ENCODE measurements around the gene KCNIP1.
A peak's percentile ranks its signal among the peaks of the same experiment; 100 is the strongest.

KCNIP1 gene

DNA sequence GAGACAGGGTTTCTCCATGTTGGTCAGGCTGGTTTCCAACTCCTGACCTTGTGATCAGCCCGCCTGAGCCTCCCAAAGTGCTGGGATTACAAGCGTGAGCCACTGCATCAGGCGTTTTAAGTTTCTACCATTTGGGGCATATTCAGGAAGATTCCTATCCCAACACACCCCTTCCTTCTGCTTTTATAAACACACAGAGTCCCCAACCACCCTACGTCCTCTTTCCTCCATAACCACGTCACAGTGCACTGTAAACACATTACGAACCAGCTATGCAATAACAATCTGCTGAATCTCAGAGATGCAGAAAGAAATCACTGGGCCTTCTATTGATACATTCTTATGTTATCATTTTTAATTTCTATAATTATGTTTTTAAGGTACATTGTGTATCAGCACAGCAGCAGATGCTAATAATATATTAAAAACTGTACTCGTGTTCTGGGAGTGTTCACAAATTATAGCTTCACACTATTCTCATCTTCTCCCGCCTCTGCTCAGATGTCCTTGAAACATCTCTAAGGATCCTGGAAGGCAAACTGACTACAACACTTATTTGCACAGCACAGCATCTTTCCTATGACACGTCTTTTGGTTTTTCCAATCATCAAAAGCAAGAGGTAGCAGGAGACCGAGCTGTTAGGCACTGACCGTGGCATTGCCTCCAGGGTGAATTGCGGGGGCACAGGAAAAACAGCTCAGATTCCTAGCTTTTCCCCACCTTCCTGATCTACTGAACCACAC, 60.2 kb downstream of the KCNIP1 start:
- Mint-ChIP-seq H3K27me3 (peaks cover 34 to 40% of the 10 kb centered on the region in 2 donors), H3K9me3 (no peaks in the 10 kb centered on the region), H3K27ac (no peak overlapping the region), H3K4me1 (no peaks in the 10 kb centered on the region), H3K36me3 (no peaks in the 10 kb centered on the region), H3K4me3 (no peak overlapping the region)
- DNase-seq (no peak), ATAC-seq (replicated peaks) (no peak)

DNA sequence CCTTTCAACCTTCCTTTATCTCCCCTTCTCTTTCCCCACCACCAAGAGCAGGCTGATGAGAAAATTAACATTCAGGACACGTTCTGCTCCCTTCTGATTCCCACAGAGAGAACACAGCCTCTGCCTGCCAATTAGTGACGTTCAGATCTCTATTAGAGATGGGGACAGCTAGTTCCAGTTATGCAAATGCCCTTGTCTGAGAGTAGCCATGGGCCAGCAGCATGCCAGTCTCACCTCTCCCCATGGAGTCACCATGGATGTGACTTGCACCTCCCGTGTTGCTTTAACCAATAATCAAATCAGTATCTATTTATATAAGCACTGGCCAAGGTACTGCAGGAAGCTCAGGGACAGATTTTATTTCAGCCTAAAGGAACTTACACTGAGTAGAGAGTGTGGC, 61.3 kb downstream of the KCNIP1 start:
- no peak for DNase-seq
- H3K9me3 Mint-ChIP-seq, result no peaks in the 10 kb centered on the region
- no peak overlapping the region for H3K27ac Mint-ChIP-seq

DNA sequence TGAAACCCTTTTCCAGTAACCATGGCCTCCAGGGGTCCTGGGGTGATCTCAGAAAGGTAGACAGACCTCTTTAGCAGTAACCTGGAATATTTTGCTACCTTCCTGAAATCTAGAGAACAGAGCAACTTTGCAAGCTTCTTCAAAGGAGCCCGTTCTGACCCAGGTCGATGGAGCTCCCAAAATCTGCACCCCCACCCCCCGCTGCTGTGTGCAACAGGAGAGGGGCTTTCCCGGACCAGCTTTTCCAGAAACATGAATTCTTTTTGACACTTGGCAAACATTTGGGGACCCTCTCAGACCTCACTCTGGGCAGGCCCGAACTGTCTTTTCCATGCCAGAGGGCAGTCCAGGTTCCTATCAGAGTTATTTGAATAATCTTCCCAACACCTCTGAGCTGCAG, 65.3 kb downstream of the KCNIP1 start:
- no peak for DNase-seq
- no peak overlapping the region for H3K27ac Mint-ChIP-seq
- H3K4me3 Mint-ChIP-seq, result no peak overlapping the region
- H3K36me3 Mint-ChIP-seq, result no peaks in the 10 kb centered on the region
- peaks cover 32 to 55% of the 10 kb centered on the region in 2 donors for H3K27me3 Mint-ChIP-seq
- peaks cover 6 to 9% of the 10 kb centered on the region in 2 donors for H3K4me1 Mint-ChIP-seq
- ATAC-seq (replicated peaks), result no peak
- no peaks in the 10 kb centered on the region for H3K9me3 Mint-ChIP-seq

More for the DNA sequence above, 61.3 kb downstream of the KCNIP1 start:
- Mint-ChIP-seq H3K4me1 (no peaks in the 10 kb centered on the region), H3K4me3 (no peak overlapping the region), H3K36me3 (no peaks in the 10 kb centered on the region), H3K27me3 (peaks cover 28 to 50% of the 10 kb centered on the region in 2 donors)
- no peak for ATAC-seq (replicated peaks)

DNA sequence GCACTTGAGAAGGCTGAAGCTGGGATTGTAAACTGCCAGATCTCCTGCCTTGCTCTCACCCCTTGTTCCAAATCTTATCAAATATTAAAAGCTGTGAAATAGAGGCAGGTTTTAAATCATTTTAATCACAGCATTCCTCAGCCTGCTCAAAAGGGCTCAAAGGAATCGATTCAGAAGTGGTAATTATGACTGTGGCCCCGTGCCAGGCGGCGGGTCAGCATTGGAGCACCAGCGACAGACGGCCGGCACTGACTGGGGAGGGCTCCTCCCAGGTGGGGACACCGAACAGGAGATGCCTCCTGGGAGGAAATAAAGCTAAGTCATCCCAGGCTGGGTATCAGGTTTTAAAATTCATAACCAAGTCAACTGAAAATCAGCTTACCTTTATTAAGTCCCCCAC, 66.7 kb downstream of the KCNIP1 start:
- H3K27me3 Mint-ChIP-seq, result peaks cover 33 to 50% of the 10 kb centered on the region in 2 donors
- H3K27ac Mint-ChIP-seq, result no peak overlapping the region
- ATAC-seq (replicated peaks) (no peak), DNase-seq (no peak)
- no peak overlapping the region for H3K4me3 Mint-ChIP-seq
- H3K9me3 Mint-ChIP-seq, result peaks cover under 1% of the 10 kb centered on the region in 2 donors
- no peaks in the 10 kb centered on the region for H3K36me3 Mint-ChIP-seq
- H3K4me1 Mint-ChIP-seq, result peaks cover 6 to 9% of the 10 kb centered on the region in 2 donors

DNA sequence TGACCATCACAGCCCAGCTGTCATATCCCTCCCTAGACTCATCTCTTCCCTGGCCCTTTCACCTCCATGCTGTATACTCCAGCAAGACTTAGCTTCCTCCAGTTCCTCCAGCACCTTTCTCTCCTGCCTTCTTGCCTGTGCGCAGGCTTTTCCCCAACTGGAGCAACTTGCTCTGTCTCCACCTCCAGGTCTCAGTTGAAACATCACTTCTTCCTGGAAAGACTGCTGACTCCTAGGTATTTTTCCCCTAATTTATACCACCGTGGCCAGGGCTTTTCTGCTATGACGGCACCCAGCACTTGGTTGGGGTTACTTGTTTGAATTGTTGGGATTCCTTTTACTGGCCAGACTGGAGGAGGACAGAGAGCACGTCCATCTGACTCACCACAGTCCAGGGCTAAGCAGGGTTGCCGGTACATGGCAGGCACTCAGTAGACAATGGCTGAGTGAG, 67.5 kb downstream of the KCNIP1 start:
- no peak for DNase-seq
- Mint-ChIP-seq H3K27ac (no peak overlapping the region), H3K4me3 (no peak overlapping the region), H3K27me3 (peaks cover 39 to 48% of the 10 kb centered on the region in 2 donors), H3K4me1 (peaks cover 6 to 9% of the 10 kb centered on the region in 2 donors), H3K36me3 (no peaks in the 10 kb centered on the region), H3K9me3 (peaks cover 3 to 7% of the 10 kb centered on the region in 2 donors)
- no peak for ATAC-seq (replicated peaks)

DNA sequence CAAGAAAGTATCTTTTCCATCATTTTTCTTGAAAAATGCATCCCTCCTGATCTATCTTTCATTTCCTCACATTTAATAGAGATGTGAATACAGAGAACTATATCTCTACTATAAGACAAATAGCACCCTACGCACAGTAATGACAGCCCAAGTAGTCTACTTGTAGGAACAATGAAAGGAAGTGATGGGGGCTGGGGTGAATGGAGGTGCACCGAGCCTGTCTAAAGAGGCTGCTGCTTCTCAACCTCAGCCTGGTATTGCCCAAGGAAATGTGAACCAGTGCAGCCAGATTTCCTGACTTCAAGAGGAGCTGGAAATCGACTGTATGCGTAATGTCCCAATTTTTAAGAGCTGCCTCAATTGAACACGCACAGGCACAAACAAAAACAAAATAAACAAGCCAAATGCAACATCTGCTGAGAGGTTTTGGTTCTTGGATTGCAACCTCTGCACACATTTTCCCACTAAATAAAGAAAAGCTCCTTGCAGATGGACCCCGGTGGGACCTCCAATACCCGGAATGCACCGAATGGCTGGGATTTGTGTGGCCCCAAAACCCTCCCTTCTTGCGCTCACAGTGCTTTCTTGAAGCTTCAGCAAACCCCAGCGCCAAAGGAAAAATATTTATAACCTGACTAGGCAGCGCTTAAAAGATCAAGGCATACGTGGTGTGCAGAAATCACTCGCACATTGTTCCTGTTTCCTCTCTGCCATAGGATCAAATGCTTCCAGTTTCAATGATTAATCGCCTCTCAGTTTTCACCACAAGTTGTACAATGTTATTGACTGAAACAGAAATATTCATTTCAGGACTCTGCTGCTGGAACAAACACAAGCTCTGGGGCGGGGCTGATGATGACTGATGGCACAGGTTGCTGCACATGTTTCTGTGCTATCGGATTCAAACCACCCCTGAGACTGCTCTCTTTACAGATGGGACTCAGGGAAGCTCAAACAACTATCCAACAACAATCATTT, 68.3 kb downstream of the KCNIP1 start:
- Mint-ChIP-seq H3K27ac (no peak overlapping the region), H3K4me1 (peaks cover 6 to 9% of the 10 kb centered on the region in 2 donors), H3K27me3 (peaks cover 33 to 41% of the 10 kb centered on the region in 2 donors), H3K36me3 (no peaks in the 10 kb centered on the region), H3K4me3 (no peak overlapping the region), H3K9me3 (peaks cover 3 to 7% of the 10 kb centered on the region in 2 donors)
- DNase-seq, result peak; percentile 47
- peak; percentile 88 to 93 for ATAC-seq (replicated peaks)

DNA sequence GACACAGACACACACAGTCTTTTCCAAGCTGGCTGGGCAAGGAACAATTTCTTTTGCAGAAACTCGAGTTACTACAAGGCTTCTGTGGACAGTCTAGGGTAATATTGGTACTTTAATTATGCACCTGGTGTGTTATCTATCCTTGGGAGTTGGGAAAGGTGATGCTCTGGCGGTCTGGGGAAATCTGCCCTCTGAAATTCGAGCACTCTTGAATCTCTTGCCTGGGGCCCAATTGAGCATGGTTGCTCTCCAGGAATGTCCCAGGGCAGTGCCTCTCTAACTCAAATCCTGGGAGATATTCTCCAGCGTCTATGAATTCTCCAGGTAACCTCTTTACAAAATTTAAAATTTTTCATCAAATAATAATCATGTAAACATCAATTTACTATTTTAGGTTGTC, 69.3 kb downstream of the KCNIP1 start:
- Mint-ChIP-seq H3K27me3 (peaks cover 31 to 42% of the 10 kb centered on the region in 2 donors), H3K36me3 (no peaks in the 10 kb centered on the region), H3K4me1 (peaks cover 6 to 9% of the 10 kb centered on the region in 2 donors), H3K9me3 (peaks cover 3 to 7% of the 10 kb centered on the region in 2 donors), H3K27ac (no peak overlapping the region), H3K4me3 (no peak overlapping the region)
- no peak for DNase-seq
- ATAC-seq (replicated peaks), result no peak

DNA sequence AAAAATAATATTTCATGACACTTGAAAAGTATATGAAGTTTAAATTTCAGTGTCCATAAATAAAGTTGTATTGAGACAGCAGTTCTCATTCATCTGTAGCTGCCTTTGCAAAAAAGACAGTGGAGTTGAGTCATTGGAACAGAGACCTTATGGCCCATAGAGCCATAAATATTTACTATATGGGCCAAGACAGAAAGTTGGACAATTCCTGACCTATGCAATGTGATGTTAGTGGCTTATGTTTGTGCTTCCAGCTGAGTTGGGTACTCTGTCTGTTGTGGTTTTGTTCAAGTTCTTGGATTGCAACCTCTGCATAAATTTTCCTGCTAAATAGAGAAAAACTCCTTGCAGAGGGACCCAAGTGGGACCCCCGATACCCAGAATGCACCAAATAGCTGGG, 69.8 kb downstream of the KCNIP1 start:
- no peak overlapping the region for H3K4me3 Mint-ChIP-seq
- peaks cover 0 to 3% of the 10 kb centered on the region in 2 donors for H3K36me3 Mint-ChIP-seq
- peaks cover 7 to 11% of the 10 kb centered on the region in 2 donors for H3K9me3 Mint-ChIP-seq
- peaks cover 37 to 48% of the 10 kb centered on the region in 2 donors for H3K27me3 Mint-ChIP-seq
- peaks cover 6 to 9% of the 10 kb centered on the region in 2 donors for H3K4me1 Mint-ChIP-seq
- no peak overlapping the region for H3K27ac Mint-ChIP-seq
- no peak for ATAC-seq (replicated peaks)
- no peak for DNase-seq

DNA sequence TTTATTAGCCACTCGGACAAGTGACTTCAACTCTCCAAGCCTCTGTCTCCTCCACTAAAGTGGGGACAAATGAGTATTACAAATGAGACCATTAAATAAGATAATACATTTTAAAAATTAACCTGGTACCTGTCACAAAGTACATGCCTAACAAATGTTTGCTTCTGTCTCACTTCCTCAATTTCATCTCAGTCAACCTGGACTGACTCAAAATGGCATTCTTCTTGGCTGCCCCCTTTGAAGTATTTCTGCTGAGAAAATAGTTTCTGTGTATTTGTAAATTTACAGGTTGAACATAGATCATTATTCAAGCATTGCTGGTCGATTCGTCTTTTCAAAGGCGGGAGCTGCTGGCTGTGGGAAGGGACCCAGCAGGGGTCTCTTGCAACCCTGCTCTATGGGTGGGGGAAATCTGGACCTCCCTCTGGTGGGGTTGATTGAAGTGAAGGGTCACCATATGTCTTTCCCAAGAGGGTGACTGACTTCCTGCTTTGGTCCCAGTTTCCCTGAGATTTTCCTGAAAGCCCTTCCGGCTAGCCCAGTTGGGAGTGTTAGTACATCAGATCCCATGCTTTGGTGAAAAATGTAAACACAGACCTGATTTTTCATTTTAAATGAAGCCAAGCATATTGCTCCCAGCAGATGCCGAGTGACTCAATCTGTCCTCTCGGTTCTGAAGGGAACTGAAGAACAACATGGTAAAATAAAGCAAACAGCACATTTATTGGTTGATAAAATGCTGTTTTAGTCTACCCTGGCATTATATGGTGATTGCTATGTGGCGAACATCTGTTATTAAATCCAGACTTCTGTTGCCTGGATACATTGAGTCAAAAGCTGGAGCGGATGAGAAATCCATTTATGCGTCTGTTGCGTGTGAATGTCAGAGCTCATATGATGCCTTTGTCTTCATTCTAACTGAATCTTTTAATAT, 73.0 kb downstream of the KCNIP1 start:
- Mint-ChIP-seq H3K27me3 (peaks cover 23 to 29% of the 10 kb centered on the region in 2 donors), H3K27ac (no peak overlapping the region), H3K9me3 (peaks cover 13 to 14% of the 10 kb centered on the region in 2 donors), H3K4me1 (peaks cover 6 to 9% of the 10 kb centered on the region in 2 donors), H3K4me3 (no peak overlapping the region), H3K36me3 (peaks cover 0 to 3% of the 10 kb centered on the region in 2 donors)
- ATAC-seq (replicated peaks) (peak; percentile 67 to 71), DNase-seq (no peak)

DNA sequence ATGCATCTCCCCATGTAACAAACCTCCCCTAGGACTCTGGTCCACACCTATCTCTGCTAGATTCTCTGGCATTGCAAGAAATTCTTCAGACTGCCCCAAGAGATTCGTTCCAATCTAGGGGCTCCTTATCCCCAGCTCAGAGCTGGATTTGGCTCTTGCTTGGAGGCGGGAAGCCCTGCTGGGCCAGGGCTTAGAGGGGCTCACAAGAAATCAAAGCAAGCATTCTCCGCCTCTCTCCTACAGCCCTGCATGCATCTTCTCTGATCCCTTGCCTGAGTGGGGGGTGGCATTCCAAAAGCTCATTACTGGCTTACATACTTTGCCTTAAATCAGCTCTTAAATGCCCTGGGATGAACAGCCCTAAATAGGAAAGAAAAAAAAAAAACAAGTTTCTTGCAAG, 75.8 kb downstream of the KCNIP1 start:
- DNase-seq (no peak), ATAC-seq (replicated peaks) (no peak)
- Mint-ChIP-seq H3K36me3 (peaks cover 0 to 3% of the 10 kb centered on the region in 2 donors), H3K4me1 (no peaks in the 10 kb centered on the region), H3K4me3 (no peak overlapping the region), H3K27ac (no peak overlapping the region), H3K27me3 (peaks cover 27 to 30% of the 10 kb centered on the region in 2 donors), H3K9me3 (peaks cover 14 to 19% of the 10 kb centered on the region in 2 donors)

DNA sequence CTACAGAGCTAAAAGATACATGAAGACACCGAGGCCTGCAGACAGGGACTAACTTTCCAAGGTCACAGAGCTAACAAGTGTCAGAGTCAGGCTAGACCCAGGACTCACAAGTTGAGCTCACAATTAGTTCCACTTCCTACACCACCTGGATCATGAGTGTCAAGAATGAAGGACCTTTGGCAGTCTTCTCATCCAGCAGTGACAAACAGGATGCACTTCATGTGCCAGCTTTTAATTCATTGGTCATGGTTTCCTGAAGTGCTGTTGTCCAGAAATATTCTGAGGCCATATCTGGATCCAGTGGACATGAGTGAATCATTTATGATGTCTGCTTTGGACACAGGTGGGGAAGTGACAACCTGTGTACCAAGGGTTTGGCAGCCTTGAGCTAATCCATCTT, 77.4 kb downstream of the KCNIP1 start:
- Mint-ChIP-seq H3K9me3 (peaks cover 11 to 12% of the 10 kb centered on the region in 2 donors), H3K4me1 (no peaks in the 10 kb centered on the region), H3K4me3 (no peak overlapping the region), H3K36me3 (peaks cover 0 to 3% of the 10 kb centered on the region in 2 donors), H3K27ac (no peak overlapping the region), H3K27me3 (peaks cover 17 to 34% of the 10 kb centered on the region in 2 donors)
- no peak for ATAC-seq (replicated peaks)
- no peak for DNase-seq

DNA sequence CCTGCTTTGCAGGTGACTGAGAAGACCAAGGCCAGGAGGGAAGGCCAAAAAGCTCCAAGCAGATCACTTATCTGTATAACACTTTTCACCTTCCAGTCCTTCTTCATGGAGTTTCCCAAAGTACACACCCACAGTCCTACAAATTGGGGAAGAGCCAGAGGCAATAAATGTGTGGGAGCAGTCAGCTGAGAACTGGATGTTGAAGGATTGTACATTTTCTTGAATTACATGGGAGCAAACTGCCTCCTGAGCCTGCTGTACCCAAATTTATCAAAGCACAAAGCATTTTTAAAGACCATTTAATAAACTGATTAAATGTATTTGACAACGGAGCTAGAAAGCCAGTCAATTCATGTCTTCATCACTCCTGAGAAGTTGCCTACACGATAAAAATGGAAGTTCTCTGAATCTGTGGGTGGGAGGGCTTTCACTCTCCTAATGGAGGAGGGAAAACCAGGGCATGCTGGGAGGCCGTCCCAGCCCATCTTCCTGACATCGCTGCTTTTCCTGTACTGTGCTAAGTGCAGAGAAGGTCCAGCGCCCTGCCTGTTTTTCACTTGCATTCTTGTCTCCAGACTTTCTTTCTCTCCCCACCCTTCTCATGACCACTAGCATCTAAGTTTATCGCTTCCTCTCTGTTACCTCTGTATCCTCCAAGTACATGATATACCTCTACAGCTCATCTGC, 79.0 kb downstream of the KCNIP1 start:
- H3K4me3 Mint-ChIP-seq, result no peak overlapping the region
- no peak for DNase-seq
- H3K27ac Mint-ChIP-seq, result no peak overlapping the region
- H3K9me3 Mint-ChIP-seq, result peaks cover 11 to 12% of the 10 kb centered on the region in 2 donors
- H3K4me1 Mint-ChIP-seq, result no peaks in the 10 kb centered on the region
- peaks cover 21 to 38% of the 10 kb centered on the region in 2 donors for H3K27me3 Mint-ChIP-seq
- H3K36me3 Mint-ChIP-seq, result peaks cover 0 to 3% of the 10 kb centered on the region in 2 donors
- no peak for ATAC-seq (replicated peaks)

DNA sequence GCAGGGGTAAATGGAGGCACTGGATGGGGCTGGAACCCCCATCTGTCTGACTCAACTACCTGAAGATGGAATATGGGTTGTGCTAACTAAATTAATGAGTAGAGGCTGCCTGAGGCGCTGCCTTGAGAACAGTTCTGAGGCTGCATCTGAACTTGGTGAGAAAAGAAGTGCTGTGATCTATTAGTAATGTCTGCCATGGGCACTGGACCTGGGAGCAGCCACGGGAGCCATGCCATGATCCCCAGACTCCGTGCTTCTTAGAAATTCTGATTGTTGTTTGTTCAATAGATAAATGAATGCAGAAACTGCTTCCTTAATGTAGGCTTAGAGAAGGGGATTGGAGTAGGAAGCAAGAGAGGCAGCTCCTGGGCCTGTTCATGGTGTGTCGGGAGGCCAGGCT, 80.2 kb downstream of the KCNIP1 start:
- DNase-seq, result no peak
- Mint-ChIP-seq H3K36me3 (no peaks in the 10 kb centered on the region), H3K4me1 (no peaks in the 10 kb centered on the region), H3K27ac (no peak overlapping the region), H3K4me3 (no peak overlapping the region), H3K9me3 (peaks cover 5 to 6% of the 10 kb centered on the region in 2 donors), H3K27me3 (peaks cover 11 to 26% of the 10 kb centered on the region in 2 donors)
- ATAC-seq (replicated peaks), result no peak

Data from stimulated activated naive B cell treated with anti-CD40 and anti-IgM and Interleukin-4, amounts not matched to agents 10 μg/mL and 1 μg/mL and 100 μg/mL, for 72 hours (primary cell).